HG02852 (cell line): Measurements from ENCODE around the gene DAPP1.

Experiments
- ATAC-seq: cut with Tn5 transposase; IDR thresholded peaks from one replicate; pipeline ENCODE4 v1.9.1; 2021; ENCODE audit warnings: mild to moderate bottlenecking, moderate library complexity; ENCODE audit not compliant: unreplicated experiment

The DAPP1 gene

DNA sequence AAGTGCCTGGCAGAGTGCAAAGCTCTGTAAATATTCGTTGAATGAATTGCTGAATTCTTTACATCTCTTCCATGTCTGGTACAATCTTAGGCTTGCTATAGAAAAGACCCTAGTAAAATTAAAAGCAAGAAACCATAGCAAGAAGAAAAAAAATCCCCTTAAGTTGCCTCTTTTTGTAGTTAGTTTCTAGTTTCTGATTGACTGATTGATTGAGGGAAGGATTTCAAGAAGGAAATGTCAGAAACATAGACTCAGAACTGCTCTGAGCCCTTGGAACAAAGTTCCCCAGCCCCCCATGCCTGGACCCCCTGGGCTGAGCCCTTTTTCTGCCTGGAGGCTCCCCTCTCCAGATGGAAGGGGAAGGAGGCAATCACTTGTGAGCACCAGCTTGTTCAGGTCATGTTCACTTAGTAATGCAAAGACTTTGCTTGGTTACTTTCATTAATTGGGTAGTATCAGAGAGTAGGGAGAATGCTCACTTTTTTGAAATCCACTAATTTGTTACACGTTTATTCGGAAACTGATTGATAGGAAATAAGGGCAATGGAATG, 35.6 kb downstream of the DAPP1 start:
- ATAC-seq = no peak

DNA sequence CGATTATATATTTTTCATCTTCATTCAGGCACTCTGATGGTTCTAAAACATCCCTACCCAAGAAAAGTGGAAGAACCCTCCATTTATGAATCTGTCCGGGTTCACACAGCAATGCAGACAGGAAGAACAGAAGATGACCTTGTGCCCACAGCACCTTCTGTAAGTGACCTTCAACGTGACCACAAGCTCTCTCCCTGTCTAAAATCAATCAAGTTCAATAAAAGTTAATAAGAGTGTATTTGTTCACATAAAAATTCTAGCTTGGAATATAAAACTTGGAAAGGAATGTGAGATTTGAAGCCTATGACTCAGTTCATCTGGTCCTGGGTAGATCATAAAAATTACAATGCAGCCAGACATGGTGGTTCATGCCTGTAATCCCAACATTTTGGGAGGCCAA, 36.6 kb downstream of the DAPP1 start:
- no peak for ATAC-seq

DNA sequence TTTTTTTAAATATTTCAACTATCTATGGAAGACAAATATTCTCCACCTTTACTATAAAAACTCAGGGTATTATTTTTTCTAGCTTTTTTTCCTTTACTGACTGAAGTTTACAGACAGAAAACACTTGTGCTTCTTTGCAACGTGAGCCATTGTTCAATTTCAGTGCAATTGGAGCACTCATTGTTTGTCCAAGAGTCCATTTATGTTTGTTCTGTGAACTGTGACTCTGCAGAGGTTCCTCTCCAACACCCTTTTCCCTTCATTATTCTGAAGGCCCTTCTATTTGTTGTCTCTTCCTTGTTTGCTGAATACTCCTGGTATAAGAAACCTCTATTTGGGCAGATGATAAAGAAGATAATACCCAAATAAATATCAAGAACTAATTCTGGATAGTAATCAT, 37.4 kb downstream of the DAPP1 start:
- ATAC-seq = no peak

DNA sequence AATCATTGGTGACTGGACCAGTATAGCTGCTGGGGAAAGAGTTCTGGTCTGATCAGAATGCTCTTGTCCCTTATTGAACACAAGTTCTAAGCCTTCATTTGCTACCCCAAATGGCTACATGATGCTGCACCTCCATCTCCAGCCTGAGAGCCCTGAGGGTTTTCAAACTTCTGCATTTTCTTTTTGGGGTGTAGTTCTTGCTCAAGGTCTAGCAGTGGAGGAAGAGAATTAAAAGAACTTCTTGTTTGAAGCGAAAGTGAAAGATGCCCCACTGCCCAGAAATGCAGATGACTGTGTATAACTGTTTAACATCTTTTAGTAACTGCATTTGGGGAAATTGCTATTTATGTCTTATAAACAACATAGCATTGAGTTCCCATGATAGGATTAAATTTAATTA, 39.1 kb downstream of the DAPP1 start:
- ATAC-seq = peak; percentile 36

DNA sequence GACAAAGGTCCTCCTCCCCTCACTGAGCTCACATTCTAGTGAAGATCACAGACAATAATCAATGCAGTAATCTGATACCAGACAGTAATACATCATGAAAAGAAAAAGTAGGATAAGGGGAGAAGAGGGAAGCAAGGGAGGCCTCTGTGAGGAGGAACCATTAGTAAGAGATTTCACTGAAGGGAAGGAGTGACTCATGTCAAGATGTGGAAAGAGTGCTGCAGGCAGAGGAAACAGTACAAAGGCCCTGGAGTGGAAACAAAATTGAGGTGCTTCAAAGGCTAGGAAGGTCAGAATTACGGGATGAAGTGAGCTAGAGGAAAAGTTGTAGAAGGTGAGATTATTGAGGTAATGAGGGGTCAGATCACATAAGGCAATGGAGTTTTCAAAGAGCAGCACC, 39.5 kb downstream of the DAPP1 start:
- ATAC-seq = no peak

DNA sequence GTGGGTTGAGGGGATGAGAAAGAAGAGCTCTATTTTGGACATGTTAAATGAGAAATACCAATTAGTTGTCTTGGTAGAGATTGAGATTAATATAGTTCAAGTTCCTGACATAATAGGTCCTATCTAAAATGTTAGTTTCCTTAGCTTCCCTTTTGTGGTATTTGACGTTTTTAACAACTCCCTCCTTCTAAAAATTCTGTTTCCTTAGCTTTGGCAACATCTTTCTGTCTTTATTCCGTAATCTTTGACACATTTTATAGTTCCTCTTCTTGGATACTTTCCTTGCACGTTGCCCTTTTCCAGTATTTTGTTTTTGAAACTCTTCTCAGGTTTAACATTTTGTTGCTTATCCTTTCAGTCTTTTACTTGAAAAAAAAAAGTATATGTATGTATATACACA, 40.7 kb downstream of the DAPP1 start:
- no peak for ATAC-seq

DNA sequence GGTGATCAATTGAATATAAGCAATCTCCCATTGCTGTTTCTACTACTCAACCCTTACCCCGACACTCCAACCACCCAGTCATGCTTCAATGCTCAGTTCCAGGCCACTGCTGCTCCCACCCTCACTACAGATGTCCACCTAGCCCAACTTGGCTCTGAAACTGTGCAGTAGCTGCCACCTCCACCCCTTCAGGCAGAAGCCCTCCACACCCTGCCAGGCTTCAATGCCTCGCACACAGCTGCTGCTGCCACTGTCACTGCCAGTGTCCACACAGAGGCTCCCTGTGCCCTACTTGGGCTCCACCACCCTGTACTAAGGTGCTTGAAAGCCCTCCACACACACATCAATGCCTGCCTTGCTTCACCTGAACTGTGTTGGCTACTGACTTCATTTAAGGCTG, 43.0 kb downstream of the DAPP1 start:
- no peak for ATAC-seq

DNA sequence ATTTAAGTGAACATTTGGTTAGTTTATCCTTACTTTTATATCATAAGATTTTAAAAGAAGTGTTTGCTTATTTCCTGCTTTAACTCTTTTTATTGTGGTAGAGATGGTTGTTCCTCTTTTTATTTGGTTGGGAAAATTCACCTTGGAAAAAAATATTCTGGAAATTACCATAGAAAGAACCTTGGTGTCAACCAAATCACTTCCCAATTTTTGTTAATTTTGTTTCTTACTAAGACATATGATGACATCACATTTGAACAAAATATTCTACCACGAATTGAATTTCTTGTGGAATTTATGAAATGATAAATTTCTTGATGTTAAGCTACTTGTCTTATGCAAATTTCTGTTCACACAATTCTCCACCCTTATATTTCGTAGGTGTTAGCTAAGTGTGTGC, 43.9 kb downstream of the DAPP1 start:
- no peak for ATAC-seq

DNA sequence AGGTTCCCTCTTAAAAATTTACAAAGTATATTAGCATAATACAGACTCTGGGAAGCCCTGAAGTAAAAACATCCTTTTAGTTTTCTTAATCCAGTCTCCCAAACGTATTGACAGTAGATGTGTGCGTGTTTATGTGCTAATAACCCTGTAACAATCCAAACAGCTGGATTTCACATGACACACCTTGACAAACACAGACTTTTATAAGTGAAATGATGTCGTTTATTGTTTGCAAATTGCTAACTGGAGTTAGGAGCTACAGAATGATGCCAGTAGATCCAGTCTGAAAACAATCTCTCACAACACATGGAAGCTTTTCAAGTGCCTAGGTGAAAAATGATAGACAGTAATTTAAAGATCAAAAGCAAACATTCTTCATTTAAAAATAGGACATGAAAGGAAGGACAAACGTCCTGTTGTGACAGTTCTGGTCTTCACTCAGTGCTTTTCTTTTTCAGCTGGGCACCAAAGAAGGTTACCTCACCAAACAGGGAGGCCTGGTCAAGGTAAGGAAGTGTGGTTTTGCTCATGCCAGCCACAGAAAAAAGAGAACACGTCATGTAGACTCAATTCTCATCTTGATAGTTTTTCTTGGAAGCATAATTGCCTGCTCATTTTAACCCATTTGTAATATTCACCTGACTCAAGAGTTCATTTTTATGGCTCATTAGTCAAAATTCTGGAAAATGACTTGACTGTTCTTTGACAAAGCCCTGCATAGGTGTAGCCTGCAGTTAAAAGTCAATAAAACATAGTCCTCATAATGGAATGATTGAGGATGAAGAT, 44.7 kb downstream of the DAPP1 start:
- peak; percentile 49 for ATAC-seq

DNA sequence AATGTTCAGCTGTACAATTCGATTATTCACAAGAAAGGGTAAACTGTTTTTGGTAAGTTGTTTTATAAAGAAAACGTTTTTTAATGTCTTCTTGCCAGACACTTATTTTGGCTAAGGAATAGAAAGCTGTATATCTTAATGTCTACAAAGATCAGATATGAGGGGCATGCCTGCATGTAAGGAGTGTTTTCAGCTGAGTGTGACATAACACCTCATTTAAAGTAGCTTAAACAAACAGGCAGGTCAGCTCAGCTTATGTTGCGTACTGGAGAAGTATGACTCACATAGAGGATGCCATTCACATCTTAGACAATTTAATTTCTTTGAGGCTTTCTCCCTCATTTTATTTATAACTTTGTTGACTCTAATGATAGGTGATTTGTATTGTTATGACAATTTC, 47.2 kb downstream of the DAPP1 start:
- no peak for ATAC-seq

DNA sequence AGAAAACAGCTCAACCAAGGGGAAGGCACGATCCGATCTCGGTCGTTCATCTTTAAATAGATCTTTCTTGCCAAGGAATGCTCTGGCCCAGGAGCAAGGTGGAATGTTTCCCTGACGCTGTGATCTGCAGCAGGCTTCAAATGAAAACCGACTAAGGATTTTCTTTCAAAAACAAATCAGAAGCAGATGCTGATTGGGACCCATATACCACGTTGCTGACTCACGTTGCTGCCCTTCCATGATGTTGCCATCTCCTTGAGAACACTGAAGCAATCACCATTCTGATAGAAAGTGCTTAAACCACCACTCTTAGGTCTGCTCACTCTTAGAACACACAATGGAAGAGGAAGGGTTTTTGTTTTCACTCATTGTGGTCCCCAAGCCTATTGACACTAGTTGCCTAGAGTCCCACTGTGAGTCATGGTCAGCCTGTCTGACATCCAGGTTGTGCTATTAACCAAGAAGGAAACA, 51.5 kb downstream of the DAPP1 start:
- ATAC-seq = peak; percentile 60

DNA sequence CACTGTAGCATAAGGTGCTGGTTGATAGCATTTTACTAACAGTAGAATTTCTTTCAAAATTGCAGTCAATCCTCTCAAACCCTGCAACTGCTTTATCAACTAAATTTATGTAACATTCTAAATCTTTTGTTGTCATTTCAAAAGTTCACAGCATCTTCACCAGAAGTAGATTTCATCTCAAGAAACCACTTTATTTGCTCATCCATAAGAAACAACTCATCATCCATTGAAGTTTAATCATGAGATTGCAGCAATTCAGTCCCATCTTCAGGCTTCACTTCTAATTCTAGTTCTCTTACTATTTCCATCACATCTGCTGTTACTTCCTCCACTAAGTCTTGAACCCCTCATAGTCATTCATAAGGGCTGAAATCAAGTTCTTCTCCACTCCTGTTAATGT, 55.9 kb downstream of the DAPP1 start:
- no peak for ATAC-seq

DNA sequence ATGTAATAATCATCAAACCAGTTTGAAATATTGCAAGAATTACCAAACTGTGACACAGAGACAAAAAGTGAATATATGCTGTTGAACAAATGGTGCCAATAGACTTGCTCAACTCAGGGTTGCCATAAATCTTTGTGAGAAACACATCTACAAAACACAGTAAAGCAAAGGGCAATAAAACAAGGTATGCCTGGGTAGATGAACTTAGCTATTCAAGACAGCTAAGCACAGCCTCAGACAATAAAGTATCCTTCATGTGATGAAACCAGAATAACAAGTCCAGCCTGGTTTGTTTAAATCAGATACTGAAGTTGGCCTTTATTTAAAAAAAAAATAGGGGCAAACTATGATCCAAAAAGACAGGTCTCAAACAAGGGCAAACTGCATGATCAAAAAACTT, 58.4 kb downstream of the DAPP1 start:
- ATAC-seq = no peak

DNA sequence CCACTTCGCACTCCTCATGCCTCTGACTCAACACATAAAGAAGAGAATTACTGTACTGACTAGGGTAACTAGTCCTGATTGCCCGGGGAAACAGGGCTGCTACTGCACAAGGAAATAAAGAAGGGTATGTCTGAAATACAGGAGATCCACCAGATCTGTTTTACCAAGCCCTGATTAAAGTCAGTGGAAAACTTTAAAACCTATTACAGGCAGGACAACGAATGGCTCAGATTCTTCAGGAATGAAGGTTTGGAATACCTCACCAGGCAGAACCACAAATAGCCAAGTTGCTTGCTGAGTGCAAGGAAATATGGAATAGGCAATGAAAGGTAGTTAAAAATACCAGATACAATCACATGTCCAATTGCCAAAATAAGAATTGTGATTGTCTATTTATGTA, 60.3 kb downstream of the DAPP1 start:
- ATAC-seq = no peak

DNA sequence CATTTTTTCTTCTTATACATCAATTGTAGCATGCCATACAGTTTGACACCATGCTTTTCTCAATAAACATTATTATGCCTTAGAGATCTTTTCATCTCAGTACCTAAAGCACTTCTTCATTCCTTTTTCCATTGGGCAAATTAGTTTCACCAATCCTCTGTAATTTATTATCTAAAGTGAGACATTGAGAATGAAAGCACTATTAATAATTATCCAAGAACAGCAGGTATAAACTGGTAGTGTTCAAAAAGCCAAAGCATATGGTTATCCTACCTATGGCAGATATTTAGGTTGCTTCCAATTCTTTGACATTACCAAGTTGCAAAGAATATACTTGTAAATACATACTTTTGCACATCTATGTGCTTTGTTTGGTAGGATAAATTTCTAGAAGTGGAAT, 62.0 kb downstream of the DAPP1 start:
- ATAC-seq = no peak

DNA sequence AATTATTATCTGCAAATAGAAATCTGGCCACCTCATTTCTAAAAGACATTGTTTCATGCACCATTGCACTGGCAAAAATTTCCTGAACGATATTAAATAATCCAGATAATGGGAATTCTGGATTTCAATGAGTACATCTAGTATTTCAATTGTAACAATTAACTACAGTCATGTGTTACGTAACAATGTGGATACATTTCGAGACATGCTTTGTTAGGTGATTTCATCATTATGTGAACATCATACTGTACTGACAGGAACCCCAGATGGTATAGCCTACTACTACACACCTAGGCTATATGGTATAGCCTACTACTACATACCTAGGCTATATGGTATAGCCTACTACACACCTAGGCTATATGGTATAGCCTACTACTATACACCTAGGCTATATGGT, 62.8 kb downstream of the DAPP1 start:
- no peak for ATAC-seq

DNA sequence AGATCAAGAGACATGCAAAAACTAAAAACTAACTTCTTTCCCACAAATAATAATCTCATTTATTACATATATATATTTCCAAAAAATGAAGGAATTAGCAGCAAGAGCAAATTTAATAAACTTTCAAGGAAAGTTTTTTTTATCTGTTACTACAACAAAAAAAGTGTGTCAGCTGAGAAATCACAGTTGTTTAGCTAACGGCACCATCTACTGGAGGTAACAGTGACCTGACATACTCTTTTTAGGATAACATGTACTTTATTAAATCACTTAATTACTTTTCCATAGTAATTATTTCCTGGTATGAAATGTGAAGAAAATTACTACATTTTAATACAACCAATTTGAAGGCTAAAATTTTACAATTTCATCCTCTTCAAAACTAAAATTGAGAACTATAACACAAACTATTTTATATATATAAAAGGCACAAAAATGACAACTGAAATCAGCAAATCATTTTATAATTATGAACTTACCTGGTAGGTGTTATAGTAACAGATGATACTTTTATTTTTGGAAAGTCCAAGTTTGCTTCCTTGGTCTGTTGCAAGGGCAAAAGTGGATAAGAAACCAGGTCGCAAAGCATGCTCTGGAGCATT, 68.5 kb downstream of the DAPP1 start:
- ATAC-seq = no peak

DNA sequence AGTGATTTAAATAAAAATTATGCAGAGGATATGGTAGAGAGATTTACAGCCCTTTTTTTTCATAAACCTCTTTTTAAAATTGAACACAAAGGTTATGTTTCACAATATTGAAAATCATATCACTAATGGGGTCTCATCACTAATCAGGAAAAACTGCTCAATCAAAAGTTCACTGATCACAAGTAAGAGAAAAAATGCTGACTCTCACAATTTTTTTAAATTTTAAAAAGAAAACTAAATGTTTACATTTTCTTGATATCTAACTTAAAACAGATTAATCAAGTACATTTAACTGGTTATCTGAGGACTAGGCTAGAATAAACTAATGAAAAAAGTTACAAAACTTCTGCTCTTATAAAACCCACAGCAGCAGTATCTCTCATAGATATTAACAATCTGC, 69.1 kb downstream of the DAPP1 start:
- ATAC-seq = no peak

DNA sequence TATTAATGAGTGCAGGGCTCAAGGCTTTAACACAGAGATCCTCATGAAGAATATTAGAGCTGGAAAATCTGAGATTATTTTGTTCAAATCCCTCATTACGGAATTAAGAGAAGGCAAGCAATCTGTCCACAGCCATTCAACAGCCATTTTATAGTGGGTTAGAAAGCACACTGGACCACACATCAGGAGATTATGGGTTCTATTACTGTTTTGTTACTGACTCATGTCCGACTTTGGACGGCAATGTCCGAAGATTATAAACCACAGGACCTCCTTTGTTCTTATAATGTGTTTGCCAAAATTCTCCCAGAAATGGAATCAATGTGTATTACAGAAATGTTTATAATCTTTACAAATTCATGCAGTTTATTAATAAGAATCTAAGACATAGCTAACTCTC, 69.5 kb downstream of the DAPP1 start:
- ATAC-seq = no peak

DNA sequence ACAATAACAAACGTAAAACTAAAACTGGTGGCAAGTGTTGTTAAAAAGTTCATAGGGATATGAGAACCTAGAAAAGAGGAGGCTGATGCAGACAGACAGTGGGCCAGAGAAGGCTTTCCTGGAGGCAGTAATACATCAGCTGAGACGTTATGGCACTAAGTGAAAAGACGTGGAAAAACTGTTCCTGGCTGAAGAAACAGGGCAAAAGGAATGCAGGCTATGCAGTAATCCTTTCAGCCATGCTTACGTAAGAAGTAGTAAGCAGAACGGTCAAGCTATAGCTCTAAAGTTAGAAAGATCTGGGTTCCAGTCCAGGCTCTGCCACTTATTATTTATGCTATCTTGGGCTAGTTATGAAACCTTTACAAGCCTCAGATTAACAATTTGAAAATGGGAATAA, 71.2 kb downstream of the DAPP1 start:
- no peak for ATAC-seq

DNA sequence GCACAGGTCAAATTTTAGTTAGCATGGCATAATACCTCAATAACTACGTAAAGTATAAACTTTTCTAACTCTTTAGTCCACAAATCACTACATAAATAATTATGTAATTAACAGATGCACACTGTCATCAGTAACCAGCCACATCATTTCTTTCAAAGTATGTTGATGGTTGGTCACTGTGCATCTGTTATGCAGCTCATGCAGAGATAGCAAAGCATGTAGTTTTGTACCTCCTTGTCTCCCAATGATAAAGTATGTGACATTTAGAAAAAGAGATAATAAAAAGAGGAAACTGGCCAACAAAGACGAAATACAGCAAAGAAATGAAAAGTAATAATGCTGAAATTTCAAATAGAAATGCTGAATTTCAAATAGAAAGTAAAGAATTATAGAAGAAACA, 74.7 kb downstream of the DAPP1 start:
- no peak for ATAC-seq

DNA sequence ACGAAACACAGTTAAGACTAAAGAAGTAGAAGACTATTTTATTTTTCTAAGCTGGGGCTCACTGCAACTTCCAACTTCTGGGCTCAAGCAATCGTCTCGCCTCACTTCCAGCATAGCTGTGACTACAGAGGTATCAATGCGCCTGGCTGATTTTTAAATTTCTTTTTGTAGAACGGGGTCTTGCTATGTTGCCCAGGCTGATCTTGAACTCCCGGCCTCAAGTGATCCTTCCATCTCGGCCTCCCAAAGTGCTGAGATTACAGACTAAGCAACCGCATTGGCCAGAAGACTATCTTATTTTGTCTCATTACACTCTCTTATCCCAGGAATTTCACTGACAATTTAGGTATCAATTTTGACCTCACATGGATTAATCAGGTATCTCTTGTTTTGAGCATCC, 76.4 kb downstream of the DAPP1 start:
- ATAC-seq = no peak

DNA sequence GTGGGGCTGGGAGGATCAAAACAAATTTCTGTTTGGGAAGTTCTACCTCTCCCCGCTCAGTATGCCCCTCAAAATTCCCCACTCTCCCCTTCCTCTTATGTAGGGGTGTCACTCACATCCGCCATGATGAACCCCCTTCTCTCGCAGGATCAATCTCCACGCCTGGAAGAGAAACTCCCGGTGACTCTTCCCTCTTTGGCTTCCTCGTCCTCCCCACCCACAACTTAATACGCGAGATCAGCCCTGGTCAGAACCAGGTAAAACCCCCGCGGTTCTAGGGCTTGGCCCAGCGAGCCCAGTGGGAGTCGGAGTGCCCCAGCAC, 77.2 kb downstream of the DAPP1 start:
- no peak for ATAC-seq
